HUES6 (cell line): ENCODE measurements around the gene PTPN12.

Experiments
- H3K27ac ChIP-seq: 2 replicates; pipeline ENCODE4 v1.7.0; 2013; ENCODE audit warnings: low read depth, mild to moderate bottlenecking, low read length, inconsistent platforms
- H3K27me3 ChIP-seq: 2 replicates; pipeline ENCODE4 v1.6.1; 2013; ENCODE audit warnings: low read length; ENCODE audit not compliant: control insufficient read depth, insufficient read depth
- H3K36me3 ChIP-seq: 2 replicates; pipeline ENCODE4 v1.6.1; 2013; ENCODE audit warnings: low read length; ENCODE audit not compliant: control insufficient read depth, insufficient read depth
- H3K4me1 ChIP-seq: 2 replicates; pipeline ENCODE4 v1.6.1; 2013; ENCODE audit warnings: low read length; ENCODE audit not compliant: control insufficient read depth, insufficient read depth
- H3K4me3 ChIP-seq: 2 replicates; pipeline ENCODE4 v1.5.1; 2013; ENCODE audit warnings: low read depth, low read length
- H3K9ac ChIP-seq: one replicate; pipeline ENCODE4 v1.6.1; 2013; ENCODE audit warnings: mild to moderate bottlenecking, low read length
- H3K9me3 ChIP-seq: 2 replicates; pipeline ENCODE4 v1.6.1; 2013; ENCODE audit warnings: low read depth, low read length; ENCODE audit not compliant: control insufficient read depth, insufficient read depth

Gene PTPN12

DNA sequence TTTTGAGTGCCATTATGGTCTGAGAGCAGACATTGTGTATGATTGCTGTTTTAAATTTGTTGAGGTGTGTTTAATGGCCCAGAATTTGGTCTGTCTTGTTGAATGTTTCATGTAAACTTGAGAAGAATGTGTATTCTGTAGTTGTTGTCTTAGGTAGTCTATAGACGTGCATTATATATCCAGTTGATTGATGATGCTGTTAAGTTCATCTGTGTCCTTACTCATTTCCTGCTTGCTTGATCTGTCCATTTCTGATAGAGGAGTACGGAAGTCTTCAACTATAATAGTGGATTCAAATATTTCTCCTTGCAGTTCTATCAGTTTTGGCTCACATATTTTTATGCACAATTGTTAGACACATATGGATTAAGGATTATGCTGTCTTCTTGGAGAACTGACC is 16.0 kb downstream of the PTPN12 start:
- Histone ChIP-seq H3K4me3 (no peak overlapping the region), H3K4me1 (peaks cover 23% of the 10 kb centered on the region), H3K27me3 (no peaks in the 10 kb centered on the region), H3K27ac (no peak overlapping the region), H3K9me3 (no peaks in the 10 kb centered on the region), H3K9ac (no peak overlapping the region), H3K36me3 (peaks cover 20% of the 10 kb centered on the region; the same call in 1 of the 2 replicates)

DNA sequence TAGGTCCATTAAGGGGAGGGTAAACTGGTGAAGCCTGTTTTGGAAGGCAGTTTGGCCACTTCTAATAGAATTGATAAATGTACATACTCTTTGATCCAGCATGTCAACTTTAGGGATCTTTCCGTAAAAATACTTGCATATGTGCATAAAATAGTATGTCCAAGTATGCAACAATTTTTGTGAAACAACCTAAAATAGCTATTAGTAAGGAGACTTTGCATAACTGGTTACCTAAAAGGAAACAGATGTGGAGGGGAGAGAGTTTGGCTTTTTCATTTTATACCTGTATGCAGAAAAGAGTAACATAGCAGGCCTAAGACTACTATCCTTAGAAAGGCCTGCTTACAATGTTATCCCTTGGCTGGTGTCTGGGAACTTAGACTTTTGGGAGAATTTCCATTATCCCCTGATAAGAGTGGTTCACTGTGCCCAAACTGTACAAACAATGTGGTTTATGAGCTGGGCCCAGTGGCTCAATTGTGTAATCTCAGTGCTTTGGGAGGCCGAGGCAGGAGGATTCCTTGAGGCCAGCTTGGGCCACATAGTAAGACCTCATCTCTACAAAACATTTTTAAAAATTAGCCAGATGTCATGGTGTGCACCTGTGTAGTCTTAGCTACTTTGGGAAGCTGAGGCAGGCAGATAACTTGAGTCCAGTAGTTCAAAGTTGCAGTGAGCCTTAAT is 21.3 kb downstream of the PTPN12 start:
- no peak overlapping the region for H3K4me3 ChIP-seq
- H3K9me3 ChIP-seq = no peaks in the 10 kb centered on the region
- peaks cover 14% of the 10 kb centered on the region; the same call in 1 of the 2 replicates for H3K36me3 ChIP-seq
- H3K4me1 ChIP-seq = peaks cover 21% of the 10 kb centered on the region
- no peaks in the 10 kb centered on the region for H3K27me3 ChIP-seq
- H3K27ac ChIP-seq = no peak overlapping the region
- H3K9ac ChIP-seq = no peak overlapping the region

DNA sequence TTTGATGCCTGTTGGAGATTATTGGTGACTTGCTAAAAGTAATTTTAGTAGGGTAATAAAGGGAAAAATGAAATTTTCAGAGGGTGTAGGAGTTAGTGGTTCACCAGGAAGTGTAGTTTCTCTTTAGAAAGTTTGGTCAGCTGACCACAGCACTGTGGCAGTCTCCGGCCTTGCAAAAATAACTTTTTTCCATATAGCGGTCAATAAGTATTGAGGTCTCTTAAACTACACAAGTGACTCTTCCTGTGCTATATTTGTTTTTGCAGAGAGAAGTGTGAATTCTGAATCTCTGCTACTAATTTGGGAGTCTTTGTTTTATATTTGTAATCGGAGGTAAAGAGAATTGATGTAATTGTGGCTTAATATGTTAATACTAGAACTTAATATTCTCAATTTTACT is 24.3 kb downstream of the PTPN12 start:
- Histone ChIP-seq H3K9ac (no peak overlapping the region), H3K4me3 (no peak overlapping the region), H3K27me3 (no peaks in the 10 kb centered on the region), H3K4me1 (peaks cover 26% of the 10 kb centered on the region), H3K36me3 (peaks cover 5% of the 10 kb centered on the region; the same call in 1 of the 2 replicates), H3K27ac (no peak overlapping the region), H3K9me3 (no peaks in the 10 kb centered on the region)

DNA sequence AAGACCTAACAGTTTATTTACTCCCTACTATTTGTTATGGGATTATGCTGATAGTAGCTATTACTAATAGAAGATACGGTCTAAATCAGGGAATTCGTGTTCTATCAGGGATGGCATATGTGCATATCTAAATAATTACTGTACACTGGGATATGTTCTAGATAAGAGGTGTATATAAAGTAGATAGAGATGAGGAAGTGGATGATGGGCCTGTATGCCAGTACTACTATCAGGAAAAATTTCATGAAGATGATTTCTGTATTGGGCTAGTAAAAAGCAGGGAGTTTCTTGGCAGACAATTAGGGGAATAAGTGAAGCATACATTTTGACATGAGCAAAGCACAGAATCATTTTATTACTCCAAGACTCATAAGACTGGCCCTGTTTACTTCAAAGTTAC is 26.2 kb downstream of the PTPN12 start:
- H3K9me3 ChIP-seq = no peaks in the 10 kb centered on the region

DNA sequence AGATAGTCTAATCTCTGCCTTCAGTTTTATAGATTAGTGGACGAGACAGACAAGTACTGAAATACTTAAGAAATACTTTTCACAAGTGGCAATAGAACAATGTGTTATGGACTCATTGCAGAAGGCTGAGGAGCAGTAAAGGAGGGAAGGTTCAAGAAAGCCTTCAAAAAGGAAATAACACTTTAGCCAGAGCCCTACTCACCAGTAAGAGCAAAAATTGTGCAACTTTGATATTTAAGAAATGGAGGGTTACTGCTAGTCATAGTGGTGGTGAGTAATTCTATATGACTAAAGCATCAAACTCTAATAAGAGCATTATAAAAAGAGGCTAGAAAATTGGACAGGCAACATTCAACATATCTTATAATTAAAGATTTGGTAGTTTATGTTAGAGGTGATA is 28.8 kb downstream of the PTPN12 start:
- Histone ChIP-seq H3K9me3 (no peaks in the 10 kb centered on the region), H3K36me3 (peaks cover 8% of the 10 kb centered on the region), H3K9ac (no peak overlapping the region), H3K4me1 (peaks cover 35% of the 10 kb centered on the region), H3K27ac (no peak overlapping the region), H3K27me3 (no peaks in the 10 kb centered on the region), H3K4me3 (no peak overlapping the region)

More for the DNA sequence above, 26.2 kb downstream of the PTPN12 start:
- H3K27ac ChIP-seq = no peak overlapping the region
- H3K4me3 ChIP-seq = no peak overlapping the region
- no peaks in the 10 kb centered on the region for H3K36me3 ChIP-seq
- H3K27me3 ChIP-seq = no peaks in the 10 kb centered on the region
- peaks cover 29% of the 10 kb centered on the region for H3K4me1 ChIP-seq
- H3K9ac ChIP-seq = no peak overlapping the region

DNA sequence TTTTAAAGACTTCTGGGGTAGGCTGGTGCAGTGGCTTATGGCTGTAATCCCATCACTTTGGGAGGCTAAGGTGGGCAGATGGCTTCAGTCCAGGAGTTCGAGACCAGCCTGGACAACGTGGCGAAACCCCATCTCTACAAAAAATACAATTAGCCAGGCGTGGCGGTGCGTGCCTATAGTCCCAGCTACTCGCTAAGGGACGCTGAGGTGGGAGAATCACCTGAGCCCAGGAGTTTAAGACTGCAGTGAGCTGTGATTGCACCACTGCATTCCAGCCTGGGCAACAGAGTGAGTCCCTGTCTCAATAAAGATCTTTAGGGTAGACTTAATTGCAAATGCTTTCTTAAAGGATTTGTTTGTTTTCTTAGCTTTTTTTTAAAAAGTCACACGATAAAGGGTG is 29.3 kb downstream of the PTPN12 start:
- H3K27me3 ChIP-seq = no peaks in the 10 kb centered on the region
- no peaks in the 10 kb centered on the region for H3K9me3 ChIP-seq
- H3K36me3 ChIP-seq = peaks cover 13% of the 10 kb centered on the region
- H3K9ac ChIP-seq = no peak overlapping the region
- H3K4me1 ChIP-seq = peaks cover 37% of the 10 kb centered on the region
- H3K4me3 ChIP-seq = no peak overlapping the region
- no peak overlapping the region for H3K27ac ChIP-seq

DNA sequence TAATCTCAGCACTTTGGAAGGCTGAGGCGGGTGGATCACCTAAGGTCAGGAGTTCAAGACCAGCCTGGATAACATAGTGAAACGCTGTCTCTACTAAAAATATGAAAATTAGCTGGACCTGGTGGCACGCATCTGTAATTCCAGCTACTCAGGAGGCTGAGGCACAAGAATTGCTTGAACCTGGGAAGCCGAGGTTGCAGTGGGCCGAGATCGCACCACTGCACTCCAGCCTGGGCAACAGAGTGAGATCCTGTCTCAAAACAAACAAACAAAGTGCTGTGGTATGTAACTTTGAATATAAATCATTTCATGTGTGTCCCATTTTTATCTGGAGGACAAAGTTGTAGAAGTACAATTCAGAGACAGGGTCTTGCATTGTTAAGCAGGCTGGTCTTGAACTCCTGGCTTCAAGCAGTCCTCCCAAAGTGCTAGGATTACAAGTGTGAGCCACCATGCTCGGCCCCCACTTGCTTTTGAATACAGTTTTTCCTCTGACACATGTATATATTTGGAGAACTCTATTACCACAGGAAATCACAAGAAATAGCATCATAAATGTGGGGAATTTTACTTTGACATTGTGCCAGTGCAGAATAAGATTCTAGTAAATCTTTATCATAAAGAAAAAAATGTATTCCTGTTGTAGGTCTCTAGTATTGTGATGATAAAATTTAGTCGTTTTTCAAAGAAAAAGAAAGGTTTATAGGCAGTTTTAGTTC is 32.6 kb downstream of the PTPN12 start:
- peaks cover 26% of the 10 kb centered on the region for H3K4me1 ChIP-seq
- H3K9me3 ChIP-seq = no peaks in the 10 kb centered on the region
- H3K27ac ChIP-seq = no peak overlapping the region
- no peak overlapping the region for H3K9ac ChIP-seq
- no peak overlapping the region for H3K4me3 ChIP-seq
- H3K36me3 ChIP-seq = peaks cover 43% of the 10 kb centered on the region
- no peaks in the 10 kb centered on the region for H3K27me3 ChIP-seq

DNA sequence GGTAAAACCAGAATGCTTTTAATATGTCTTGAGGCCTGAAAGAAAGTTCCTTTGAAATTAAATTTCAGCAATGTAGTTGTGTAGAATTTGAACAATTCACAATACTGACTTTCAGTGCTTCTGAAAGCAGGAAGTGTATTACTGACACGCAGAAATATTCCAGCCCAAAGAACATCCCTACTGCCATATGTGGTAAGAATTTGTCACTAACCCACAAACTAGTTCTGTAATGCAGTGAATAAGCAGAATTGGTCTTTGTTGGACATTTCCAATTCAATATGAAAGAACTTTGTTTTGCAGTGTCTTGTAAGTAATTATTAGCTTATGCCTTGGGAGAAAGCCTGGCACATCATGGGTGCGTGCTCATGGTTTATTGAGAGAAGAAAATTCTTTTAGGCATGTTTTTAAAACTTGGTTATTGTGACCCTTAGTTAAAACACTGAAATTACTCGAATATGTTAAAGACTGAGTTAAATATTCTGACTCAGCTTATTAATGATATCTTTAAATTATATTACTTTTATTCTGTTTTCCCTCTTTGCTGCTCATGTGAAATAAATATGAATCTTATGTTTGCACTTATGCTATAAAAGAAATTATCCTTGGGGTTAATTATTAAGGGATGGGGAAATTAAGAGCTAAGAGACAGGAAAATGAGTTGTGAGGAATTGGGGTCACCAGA is 33.4 kb downstream of the PTPN12 start:
- H3K4me3 ChIP-seq = no peak overlapping the region
- H3K4me1 ChIP-seq = peaks cover 18% of the 10 kb centered on the region
- peaks cover 51% of the 10 kb centered on the region for H3K36me3 ChIP-seq
- H3K27me3 ChIP-seq = no peaks in the 10 kb centered on the region
- no peak overlapping the region for H3K9ac ChIP-seq
- H3K9me3 ChIP-seq = no peaks in the 10 kb centered on the region
- H3K27ac ChIP-seq = peak overlapping the region; percentile 43; the same call in 1 of the 2 replicates

DNA sequence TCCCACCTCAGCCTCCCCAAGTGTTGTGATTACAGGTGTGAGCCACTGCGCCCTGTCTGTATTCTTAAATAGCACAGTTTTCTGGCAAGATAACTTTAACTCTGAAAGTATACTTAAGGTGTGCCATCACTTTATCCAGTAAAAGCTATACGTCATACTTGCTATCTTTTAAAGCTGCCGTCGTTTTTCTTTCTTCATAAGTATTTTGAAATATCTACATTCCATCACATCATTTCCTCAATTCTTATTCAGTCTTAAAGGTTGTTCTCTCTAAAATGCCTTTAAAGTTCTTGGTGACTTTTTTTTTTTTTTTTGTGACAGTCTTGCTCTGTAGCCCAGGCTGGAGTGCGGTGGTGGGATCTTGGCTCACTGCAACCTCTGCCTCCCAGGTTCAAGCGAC is 34.7 kb downstream of the PTPN12 start:
- no peaks in the 10 kb centered on the region for H3K27me3 ChIP-seq
- H3K9me3 ChIP-seq = no peaks in the 10 kb centered on the region
- no peak overlapping the region for H3K4me3 ChIP-seq
- no peak overlapping the region for H3K9ac ChIP-seq
- H3K4me1 ChIP-seq = peaks cover 8% of the 10 kb centered on the region; the same call in 1 of the 2 replicates
- peaks cover 64% of the 10 kb centered on the region for H3K36me3 ChIP-seq
- 0 out of 2 replicates have a peak overlapping the region, but pooled peaks have one; percentile 17 for H3K27ac ChIP-seq

DNA sequence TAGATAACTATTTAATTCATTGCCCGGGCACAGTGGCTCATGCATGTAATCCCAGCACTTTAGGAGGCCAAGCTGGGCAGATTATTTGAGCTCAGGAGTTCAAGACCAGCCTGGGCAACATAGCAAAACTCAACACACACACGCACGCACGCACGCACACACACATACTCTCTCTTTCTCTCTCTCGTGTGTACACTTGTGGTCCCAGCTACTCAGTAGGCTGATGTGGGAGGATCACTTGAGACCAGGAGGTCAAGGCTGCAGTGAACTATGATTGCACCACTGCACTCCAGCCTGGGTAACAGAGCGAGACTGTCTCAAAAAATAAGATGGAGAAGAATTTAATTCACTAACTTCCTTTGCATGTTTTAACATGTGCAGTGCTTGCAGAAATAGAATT is 38.1 kb downstream of the PTPN12 start:
- Histone ChIP-seq H3K36me3 (peaks cover 82% of the 10 kb centered on the region), H3K27me3 (no peaks in the 10 kb centered on the region), H3K4me1 (peaks cover 8% of the 10 kb centered on the region; the same call in 1 of the 2 replicates), H3K9ac (no peak overlapping the region), H3K9me3 (no peaks in the 10 kb centered on the region), H3K4me3 (no peak overlapping the region), H3K27ac (no peak overlapping the region)

DNA sequence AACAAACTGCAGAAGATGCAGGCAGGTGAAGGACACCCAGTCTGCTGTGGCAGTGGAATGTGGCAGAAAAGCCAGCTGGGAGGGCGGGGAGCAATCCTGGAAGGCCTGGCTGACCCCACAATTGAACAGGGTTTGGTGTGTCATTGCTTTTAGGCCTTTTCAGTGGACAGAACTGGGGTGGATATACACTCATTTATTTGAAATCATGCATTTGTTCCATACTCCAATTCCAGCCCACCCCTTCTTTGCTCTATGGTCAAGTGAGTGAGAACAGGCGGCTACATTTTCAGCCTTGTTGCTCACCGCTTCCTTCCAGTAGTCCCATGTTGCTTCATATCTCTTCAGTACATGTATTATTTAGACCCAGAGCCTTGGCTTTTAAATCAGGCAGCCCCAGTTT is 39.8 kb downstream of the PTPN12 start:
- Histone ChIP-seq H3K27me3 (no peaks in the 10 kb centered on the region), H3K9me3 (no peaks in the 10 kb centered on the region), H3K27ac (no peak overlapping the region), H3K4me1 (no peaks in the 10 kb centered on the region), H3K4me3 (no peak overlapping the region), H3K36me3 (peaks cover 85% of the 10 kb centered on the region), H3K9ac (no peak overlapping the region)
